Measurements from ENCODE around the gene PRKCH. TPM values are rescaled to one million over a fixed set of nuclear protein-coding genes. Genes with fewer than 3 reads are reported as not detected.

Gene PRKCH
- total RNA-seq, 1 donor from 2014 or later, result 43.0 TPM

Other genes with a start within 250 kb of the PRKCH start
- gene TMEM30B, start 40.2 kb upstream of the PRKCH start, total RNA-seq, result 4.0 TPM

Data from mesenteric fat pad (tissue), 1 donor.